SK-N-SH (cell line): ENCODE results near the gene MVD. TPM values are rescaled to one million over a fixed set of nuclear protein-coding genes. Genes with fewer than 3 reads are reported as not detected.

Experiments
- CTCF ChIA-PET: fragments of 300-600, 350-600 bp; formaldehyde crosslinking; extraction: SDS; loops from one replicate; lab custom pipeline; 2021; lab: Yijun Ruan, JAX
- POLR2A ChIA-PET: fragments of 350-600 bp; sonication (Branson Sonifier 250); formaldehyde crosslinking; extraction: SDS; loops from one replicate; lab custom pipeline; 2020; ENCODE audit warnings: antibody characterized with exemption, inconsistent platforms; lab: Yijun Ruan, JAX
- DNase-seq: peaks from one replicate; pipeline ENCODE4 v3.0.0; 2012
- H2AFZ ChIP-seq: fragments of 200-600 bp; sonication (generic); 2 replicates; pipeline ENCODE4 v1.8.1; 2016; ENCODE audit warnings: antibody characterized with exemption, mild to moderate bottlenecking, low read depth
- H3F3A ChIP-seq: fragments of 200-600 bp; sonication (generic); replicated peaks from 2 replicates; pipeline ENCODE3; 2016; ENCODE audit warnings: antibody characterized with exemption, mild to moderate bottlenecking; ENCODE audit not compliant: insufficient read depth
- H3K27ac ChIP-seq, 2 experiments: fragments of 200-500 bp in 1 of 2; fragments of 200-600 bp in 1 of 2; sonication (Bioruptor generic) in 1 of 2; sonication (generic), shearing (Covaris generic) in 1 of 2; 2 replicates each; pipeline versions ENCODE4 v1.5.1 to v1.6.1; 2014 to 2016; ENCODE audit warnings: low read depth in 2 of 2, inconsistent platforms in 1 of 2, low read length in 1 of 2, mild to moderate bottlenecking in 1 of 2, mixed read lengths in 1 of 2
- H3K27me3 ChIP-seq: fragments of 200-600 bp; sonication (generic), shearing (Covaris generic); 2 replicates; pipeline ENCODE4 v1.6.1; 2016; ENCODE audit warnings: mixed run types; ENCODE audit not compliant: insufficient read depth
- H3K36me3 ChIP-seq, 2 experiments: fragments of 200-500 bp in 1 of 2; fragments of 200-600 bp in 1 of 2; sonication (Bioruptor generic) in 1 of 2; sonication (generic) in 1 of 2; replicated peaks in 1 of 2; 2 replicates each; pipeline versions ENCODE3 to v1.5.1; 2014 to 2016; ENCODE audit warnings: low read length in 1 of 2, mild to moderate bottlenecking in 1 of 2; ENCODE audit not compliant: insufficient read depth in 2 of 2, control insufficient read depth in 1 of 2
- H3K4me1 ChIP-seq, 2 experiments: fragments of 200-500 bp in 1 of 2; fragments of 200-600 bp in 1 of 2; sonication (Bioruptor generic) in 1 of 2; sonication (generic), shearing (Covaris generic) in 1 of 2; 2 replicates each; pipeline versions ENCODE4 v1.5.1 to v1.6.1; 2014 to 2016; ENCODE audit warnings: low read depth in 1 of 2, low read length in 1 of 2, mixed run types in 1 of 2; ENCODE audit not compliant: insufficient read depth in 2 of 2, control insufficient read depth in 1 of 2
- H3K4me2 ChIP-seq: fragments of 200-600 bp; sonication (generic), shearing (Covaris generic); 2 replicates; pipeline ENCODE4 v1.6.1; 2017; ENCODE audit warnings: mixed run types
- H3K4me3 ChIP-seq, 2 experiments: fragments of 200-500 bp in 1 of 2; fragments of 200-600 bp in 1 of 2; sonication (Bioruptor generic) in 1 of 2; sonication (generic), shearing (Covaris generic) in 1 of 2; 2 replicates each; pipeline versions ENCODE4 v1.5.1 to v1.8.1; 2014 to 2016; ENCODE audit warnings: low read depth in 2 of 2, inconsistent platforms in 1 of 2, low read length in 1 of 2, mild to moderate bottlenecking in 1 of 2, mixed read lengths in 1 of 2, moderate library complexity in 1 of 2
- H3K79me2 ChIP-seq: fragments of 200-600 bp; sonication (generic); 2 replicates; pipeline ENCODE4 v1.8.1; 2017; ENCODE audit warnings: mild to moderate bottlenecking; ENCODE audit not compliant: insufficient read depth
- H3K9ac ChIP-seq: fragments of 200-600 bp; sonication (generic); 2 replicates; pipeline ENCODE4 v1.6.1; 2017; ENCODE audit warnings: mixed run types
- H3K9me2 ChIP-seq: fragments of 200-600 bp; sonication (generic); 2 replicates; pipeline ENCODE4 v1.6.1; 2017; ENCODE audit warnings: mixed run types
- H3K9me3 ChIP-seq: fragments of 200-600 bp; sonication (generic); 2 replicates; pipeline ENCODE4 v1.6.1; 2017; ENCODE audit warnings: mixed run types, mild to moderate bottlenecking, moderate library complexity
- H4K20me1 ChIP-seq: fragments of 200-600 bp; sonication (generic); 2 replicates; pipeline ENCODE4 v1.6.1; 2017; ENCODE audit warnings: mild to moderate bottlenecking, mixed run types; ENCODE audit not compliant: insufficient read depth
- CTCF ChIP-seq: fragments of 200-600 bp; sonication (generic); IDR thresholded peaks from 2 replicates; pipeline ENCODE4 v1.6.1; 2017; ENCODE audit warnings: antibody characterized with exemption, mild to moderate bottlenecking, moderate library complexity
- ELF1 ChIP-seq: IDR thresholded peaks from 2 replicates; pipeline ENCODE4 v1.4.0; 2012
- IRF3 ChIP-seq: fragments of 150-350 bp; IDR thresholded peaks from 2 replicates; pipeline ENCODE4 v1.6.1; 2016; ENCODE audit warnings: mild to moderate bottlenecking, low read depth, low read length
- JUND ChIP-seq: IDR thresholded peaks from 2 replicates; pipeline ENCODE4 v1.4.0; 2012
- MXI1 ChIP-seq: IDR thresholded peaks from 2 replicates; pipeline ENCODE4 v1.6.1; 2012; ENCODE audit warnings: mild to moderate bottlenecking, low read depth, low read length, improper control_type of control experiment
- POLR2AphosphoS5 ChIP-seq: IDR thresholded peaks from 2 replicates; pipeline ENCODE4 v1.6.1; 2012; ENCODE audit warnings: low read depth, low read length
- RFX5 ChIP-seq: IDR thresholded peaks from 2 replicates; pipeline ENCODE4 v1.6.1; 2012; ENCODE audit warnings: mild to moderate bottlenecking, improper control_type of control experiment, low read length
- SIN3A ChIP-seq: IDR thresholded peaks from 2 replicates; pipeline ENCODE4 v1.6.1; 2012; ENCODE audit warnings: low read depth, mild to moderate bottlenecking, low read length, moderate library complexity, borderline replicate concordance
- TCF12 ChIP-seq: IDR thresholded peaks from 2 replicates; pipeline ENCODE4 v1.4.0; 2012
- TEAD4 ChIP-seq: IDR thresholded peaks from 2 replicates; pipeline ENCODE4 v1.4.0; 2012; ENCODE audit warnings: mild to moderate bottlenecking, borderline replicate concordance; ENCODE audit not compliant: insufficient read depth
- USF2 ChIP-seq: fragments of 150-350 bp; IDR thresholded peaks from 2 replicates; pipeline ENCODE4 v1.6.1; 2017; ENCODE audit warnings: antibody characterized with exemption, low read length, low read depth, borderline replicate concordance
- WGBS: methylation state at CpG from one replicate; pipeline ENCODE4 v1.1.6; 2017; ENCODE audit warnings: low lambda C conversion rate; 5-methylcytosine and 5-hydroxymethylcytosine counted together
- polyA plus RNA-seq, 3 experiments: library from polyadenylated mRNA; depleted of rRNA; stranded (reverse); fragments of >200 nt; gene quantifications; 2 replicates each; pipeline ENCODE4 v1.2.3, GENCODE V29; 2012
- TF ChIP-seq, protein P1 (sequence below): IDR thresholded peaks from 2 replicates; pipeline ENCODE4 v1.4.0; 2012; ENCODE audit warnings: low read depth, borderline replicate concordance
- TF ChIP-seq, protein P2 (sequence below): IDR thresholded peaks from 2 replicates; pipeline ENCODE4 v1.6.1; 2012; ENCODE audit warnings: mild to moderate bottlenecking, low read depth, low read length, moderate library complexity
- TF ChIP-seq, protein P3 (sequence below): IDR thresholded peaks from 2 replicates; pipeline ENCODE4; 2012

The MVD gene
- polyA plus RNA-seq, 1 of the 3 experiments (the other 2 are of a cell fraction) = 15.7 TPM

DNA sequence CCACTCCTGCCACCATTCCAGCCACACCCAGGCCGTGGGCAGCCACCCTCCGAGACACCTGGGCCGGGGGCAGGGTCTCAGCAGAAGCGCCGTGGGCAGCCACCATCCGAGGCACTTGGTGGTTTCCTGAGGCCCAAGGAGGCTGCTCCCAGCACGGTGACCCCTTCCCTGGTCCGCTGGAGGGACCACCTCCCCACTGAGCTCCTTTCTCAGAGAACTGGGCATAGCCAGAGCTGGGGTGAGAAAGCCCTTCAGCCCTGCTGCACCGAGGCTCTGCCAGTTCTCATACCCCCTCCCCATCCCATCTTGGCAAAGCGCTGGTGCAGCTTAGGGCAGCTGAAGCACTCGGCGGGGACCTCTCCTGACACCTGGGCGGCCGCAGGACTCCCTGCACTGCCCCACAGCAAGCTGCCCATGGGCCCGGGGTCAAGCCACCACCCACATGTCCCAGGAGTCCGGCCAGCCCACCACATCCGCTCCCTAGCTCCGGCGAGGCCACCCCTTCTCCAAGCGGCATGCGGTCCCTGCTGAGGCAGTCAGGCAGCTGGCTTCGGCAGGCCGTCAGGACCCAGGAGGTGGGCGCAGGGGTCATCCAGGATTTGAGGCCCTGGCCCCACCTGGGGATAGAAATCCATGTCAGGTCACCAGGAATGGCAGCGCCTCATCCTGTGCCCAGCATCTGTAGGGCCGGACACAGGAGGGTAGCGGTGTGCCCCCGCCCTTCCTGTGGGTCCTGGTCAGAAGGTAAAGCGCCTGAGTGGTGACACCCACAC is 10.7 kb downstream of the MVD start:
- Histone ChIP-seq H3F3A (no peaks in the 10 kb centered on the region), H4K20me1 (no peaks in the 10 kb centered on the region), H3K9me3 (no peaks in the 10 kb centered on the region), H3K79me2 (no peaks in the 10 kb centered on the region), H3K27me3 (no peaks in the 10 kb centered on the region), H3K27ac (no peak overlapping the region), H3K4me2 (no peak overlapping the region), H3K9me2 (no peaks in the 10 kb centered on the region), H3K4me1 (peaks cover 4 to 10% of the 10 kb centered on the region in 2 experiments; a peak in 2 of 4 replicates), H3K4me3 (no peak overlapping the region), H3K36me3 (peaks cover 0 to 8% of the 10 kb centered on the region in 2 experiments), H3K9ac (no peak overlapping the region), H2AFZ (no peak overlapping the region)
- 83% methylated on average over 4 of the region's 29 CpGs for WGBS
- no peak for TF ChIP-seq MXI1
- TF ChIP-seq, protein P1, sequence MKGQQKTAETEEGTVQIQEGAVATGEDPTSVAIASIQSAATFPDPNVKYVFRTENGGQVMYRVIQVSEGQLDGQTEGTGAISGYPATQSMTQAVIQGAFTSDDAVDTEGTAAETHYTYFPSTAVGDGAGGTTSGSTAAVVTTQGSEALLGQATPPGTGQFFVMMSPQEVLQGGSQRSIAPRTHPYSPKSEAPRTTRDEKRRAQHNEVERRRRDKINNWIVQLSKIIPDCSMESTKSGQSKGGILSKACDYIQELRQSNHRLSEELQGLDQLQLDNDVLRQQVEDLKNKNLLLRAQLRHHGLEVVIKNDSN = no peak
- TF ChIP-seq TCF12 = no peak
- no peak for TF ChIP-seq SIN3A
- TF ChIP-seq, protein P2, sequence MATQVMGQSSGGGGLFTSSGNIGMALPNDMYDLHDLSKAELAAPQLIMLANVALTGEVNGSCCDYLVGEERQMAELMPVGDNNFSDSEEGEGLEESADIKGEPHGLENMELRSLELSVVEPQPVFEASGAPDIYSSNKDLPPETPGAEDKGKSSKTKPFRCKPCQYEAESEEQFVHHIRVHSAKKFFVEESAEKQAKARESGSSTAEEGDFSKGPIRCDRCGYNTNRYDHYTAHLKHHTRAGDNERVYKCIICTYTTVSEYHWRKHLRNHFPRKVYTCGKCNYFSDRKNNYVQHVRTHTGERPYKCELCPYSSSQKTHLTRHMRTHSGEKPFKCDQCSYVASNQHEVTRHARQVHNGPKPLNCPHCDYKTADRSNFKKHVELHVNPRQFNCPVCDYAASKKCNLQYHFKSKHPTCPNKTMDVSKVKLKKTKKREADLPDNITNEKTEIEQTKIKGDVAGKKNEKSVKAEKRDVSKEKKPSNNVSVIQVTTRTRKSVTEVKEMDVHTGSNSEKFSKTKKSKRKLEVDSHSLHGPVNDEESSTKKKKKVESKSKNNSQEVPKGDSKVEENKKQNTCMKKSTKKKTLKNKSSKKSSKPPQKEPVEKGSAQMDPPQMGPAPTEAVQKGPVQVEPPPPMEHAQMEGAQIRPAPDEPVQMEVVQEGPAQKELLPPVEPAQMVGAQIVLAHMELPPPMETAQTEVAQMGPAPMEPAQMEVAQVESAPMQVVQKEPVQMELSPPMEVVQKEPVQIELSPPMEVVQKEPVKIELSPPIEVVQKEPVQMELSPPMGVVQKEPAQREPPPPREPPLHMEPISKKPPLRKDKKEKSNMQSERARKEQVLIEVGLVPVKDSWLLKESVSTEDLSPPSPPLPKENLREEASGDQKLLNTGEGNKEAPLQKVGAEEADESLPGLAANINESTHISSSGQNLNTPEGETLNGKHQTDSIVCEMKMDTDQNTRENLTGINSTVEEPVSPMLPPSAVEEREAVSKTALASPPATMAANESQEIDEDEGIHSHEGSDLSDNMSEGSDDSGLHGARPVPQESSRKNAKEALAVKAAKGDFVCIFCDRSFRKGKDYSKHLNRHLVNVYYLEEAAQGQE = no peak
- no peak for TF ChIP-seq RFX5
- TF ChIP-seq ELF1 = no peak
- TF ChIP-seq POLR2AphosphoS5 = no peak
- no peak for TF ChIP-seq TEAD4
- no peak for DNase-seq
- CTCF ChIA-PET = interaction anchor here (0.8 to 1.8 kb wide), 3 partner anchors 29 to 86 kb away, joined by 3 to 5 read pairs (median 3); no protein-coding TSS in a partner anchor
- POLR2A ChIA-PET = no interaction called here

DNA sequence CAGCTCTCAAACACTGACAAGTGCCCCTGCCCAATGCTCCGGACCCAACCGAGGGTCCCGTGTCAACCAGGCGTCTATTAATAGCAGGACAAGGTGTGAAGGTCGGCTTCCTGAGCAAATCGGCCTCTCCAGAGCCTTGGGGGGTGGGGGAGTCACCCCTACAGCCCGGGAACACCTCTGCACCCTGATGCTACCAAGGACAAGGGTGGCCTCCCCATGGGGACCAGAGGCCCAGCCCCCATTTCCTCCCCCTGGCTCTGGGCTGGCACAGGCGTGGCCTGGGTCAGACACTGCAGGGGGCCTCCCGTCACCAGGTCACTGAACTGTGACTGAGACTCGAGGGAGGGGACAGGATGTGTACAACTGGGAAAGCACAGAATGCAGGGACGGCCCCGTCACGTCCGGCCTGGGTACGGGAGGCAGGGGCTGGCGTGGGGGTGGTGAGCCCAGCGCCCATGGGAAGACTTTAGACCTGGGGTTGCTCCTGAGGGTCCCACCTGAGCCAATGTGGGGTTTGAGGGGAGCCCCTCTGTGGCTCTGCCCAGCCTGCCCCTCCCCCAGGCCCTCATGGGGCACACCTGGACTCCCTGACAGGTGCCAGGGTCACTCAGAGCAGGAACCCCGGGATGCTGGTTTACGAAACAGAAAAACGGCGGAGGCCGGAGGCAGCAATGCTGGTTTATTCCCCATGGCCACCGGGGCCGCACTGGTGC is 11.5 kb downstream of the MVD start:
- ChIA-PET CTCF (interaction anchor here (1.8 to 1.9 kb wide), 2 partner anchors 11 to 86 kb away, joined by 5 to 6 read pairs; partner anchors contain the start of gene MVD), POLR2A (no interaction called here)
- 0 out of 2 replicates have a peak overlapping the region, but pooled peaks have one; percentile 46 for H2AFZ ChIP-seq
- H3F3A ChIP-seq = no peaks in the 10 kb centered on the region
- H3K9me2 ChIP-seq = no peaks in the 10 kb centered on the region
- peak overlapping the region; percentile 78 to 83 for H3K4me3 ChIP-seq
- peaks cover 4 to 10% of the 10 kb centered on the region in 2 experiments; a peak in 2 of 4 replicates for H3K4me1 ChIP-seq
- H3K9ac ChIP-seq = peak overlapping the region; percentile 44; the same call in 1 of the 2 replicates
- no peaks in the 10 kb centered on the region for H3K79me2 ChIP-seq
- H3K27me3 ChIP-seq = no peaks in the 10 kb centered on the region
- H3K27ac ChIP-seq = no peak overlapping the region; a peak in 1 of 4 replicates
- no peaks in the 10 kb centered on the region for H4K20me1 ChIP-seq
- WGBS = 67% methylated on average over 12 of the region's 24 CpGs
- H3K4me2 ChIP-seq = peak overlapping the region; percentile 96
- DNase-seq = peak; percentile 65
- no peaks in the 10 kb centered on the region for H3K9me3 ChIP-seq
- H3K36me3 ChIP-seq = peaks cover 0 to 8% of the 10 kb centered on the region in 2 experiments
- TF ChIP-seq, protein P3, sequence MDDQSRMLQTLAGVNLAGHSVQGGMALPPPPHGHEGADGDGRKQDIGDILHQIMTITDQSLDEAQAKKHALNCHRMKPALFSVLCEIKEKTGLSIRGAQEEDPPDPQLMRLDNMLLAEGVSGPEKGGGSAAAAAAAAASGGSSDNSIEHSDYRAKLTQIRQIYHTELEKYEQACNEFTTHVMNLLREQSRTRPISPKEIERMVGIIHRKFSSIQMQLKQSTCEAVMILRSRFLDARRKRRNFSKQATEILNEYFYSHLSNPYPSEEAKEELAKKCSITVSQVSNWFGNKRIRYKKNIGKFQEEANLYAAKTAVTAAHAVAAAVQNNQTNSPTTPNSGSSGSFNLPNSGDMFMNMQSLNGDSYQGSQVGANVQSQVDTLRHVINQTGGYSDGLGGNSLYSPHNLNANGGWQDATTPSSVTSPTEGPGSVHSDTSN = no peak
- TF ChIP-seq SIN3A (no peak), IRF3 (no peak), MXI1 (no peak), TEAD4 (no peak), USF2 (no peak), CTCF (no peak), JUND (no peak), RFX5 (no peak)
